ENCODE data around the gene PTRH2.

The PTRH2 gene

GRCh38 chr17:59716427-59716826, 9.2 kb upstream of the PTRH2 start:
- DNase-seq: no peak

GRCh38 chr17:59714255-59714654, 7.0 kb upstream of the PTRH2 start:
- no peak for DNase-seq

GRCh38 chr17:59712862-59713261, 5.6 kb upstream of the PTRH2 start:
- no peak for DNase-seq

GRCh38 chr17:59711936-59712335, 4.7 kb upstream of the PTRH2 start:
- DNase-seq: no peak

- no peak for DNase-seq
These were observed 771 bp upstream of the PTRH2 start for GRCh38 chr17:59707971-59708430.

- DNase-seq: no peak
These were observed 4.9 kb downstream of the PTRH2 start for GRCh38 chr17:59702304-59702703.

- DNase-seq: no peak
These were observed 7.4 kb downstream of the PTRH2 start for GRCh38 chr17:59699786-59700185.

- DNase-seq: no peak
These were observed 8.0 kb downstream of the PTRH2 start for GRCh38 chr17:59699218-59699617.

- DNase-seq: no peak
These were observed 9.1 kb downstream of the PTRH2 start for GRCh38 chr17:59698143-59698542.

- DNase-seq: no peak
These were observed 10.4 kb downstream of the PTRH2 start for GRCh38 chr17:59696682-59697277.

GRCh38 chr17:59695945-59696681, 11.1 kb downstream of the PTRH2 start:
- DNase-seq: no peak

GRCh38 chr17:59694344-59694743, 12.9 kb downstream of the PTRH2 start:
- no peak for DNase-seq

GRCh38 chr17:59693582-59693981, 13.6 kb downstream of the PTRH2 start:
- DNase-seq: no peak

GRCh38 chr17:59688496-59688895, 18.7 kb downstream of the PTRH2 start:
- no peak for DNase-seq

- no peak for DNase-seq
These were observed 19.2 kb downstream of the PTRH2 start for GRCh38 chr17:59688008-59688407.

GRCh38 chr17:59684967-59685366, 22.3 kb downstream of the PTRH2 start:
- no peak for DNase-seq

GRCh38 chr17:59683283-59683682, 23.9 kb downstream of the PTRH2 start:
- no peak for DNase-seq

GRCh38 chr17:59680314-59680713, 26.9 kb downstream of the PTRH2 start:
- DNase-seq: no peak

- no peak for DNase-seq
These were observed 28.3 kb downstream of the PTRH2 start for GRCh38 chr17:59678918-59679317.

- no peak for DNase-seq
These were observed 30.5 kb downstream of the PTRH2 start for GRCh38 chr17:59676716-59677115.

GRCh38 chr17:59675231-59675630, 32.0 kb downstream of the PTRH2 start:
- no peak for DNase-seq

GRCh38 chr17:59671386-59671785, 35.8 kb downstream of the PTRH2 start:
- no peak for DNase-seq

GRCh38 chr17:59669944-59670343, 37.3 kb downstream of the PTRH2 start:
- DNase-seq: no peak

- DNase-seq: no peak
These were observed 37.8 kb downstream of the PTRH2 start for GRCh38 chr17:59669411-59669810.

- DNase-seq: no peak
These were observed 38.4 kb downstream of the PTRH2 start for GRCh38 chr17:59668816-59669215.
